ENCODE data around the gene DAB2. TPM values are rescaled to one million over a fixed set of nuclear protein-coding genes. Genes with fewer than 3 reads are reported as not detected.

The DAB2 gene
- total RNA-seq, 2 experiments from 2014 or later = not detected

DNA sequence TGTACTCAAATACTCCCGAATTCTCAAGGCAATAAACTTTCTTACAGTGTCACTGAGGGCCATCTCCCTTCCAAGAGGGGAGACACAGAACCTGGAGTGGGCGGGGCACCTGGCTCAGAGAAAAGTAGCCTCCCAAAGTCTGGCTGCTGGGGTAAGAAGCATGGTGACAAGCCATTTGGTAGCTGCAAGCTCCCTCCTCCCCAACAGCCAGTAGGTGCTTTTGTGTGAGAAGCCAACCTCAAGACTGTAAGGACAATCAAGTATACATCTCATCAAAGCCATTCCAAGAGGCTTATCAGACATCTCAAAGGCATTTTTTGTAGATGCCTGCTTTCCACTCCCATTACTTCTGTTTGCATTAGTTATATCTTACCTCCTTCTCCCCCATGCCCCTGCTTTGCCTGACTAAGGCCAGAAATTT is 1.4 kb downstream of the DAB2 start:
- ChIA-PET CTCF (interaction anchor here (1.5 to 1.6 kb wide), 2 partner anchors 48 to 125 kb away, joined by 4 to 5 read pairs; no protein-coding TSS in a partner anchor), POLR2A (no interaction called here)
- DNase-seq = no peak

DNA sequence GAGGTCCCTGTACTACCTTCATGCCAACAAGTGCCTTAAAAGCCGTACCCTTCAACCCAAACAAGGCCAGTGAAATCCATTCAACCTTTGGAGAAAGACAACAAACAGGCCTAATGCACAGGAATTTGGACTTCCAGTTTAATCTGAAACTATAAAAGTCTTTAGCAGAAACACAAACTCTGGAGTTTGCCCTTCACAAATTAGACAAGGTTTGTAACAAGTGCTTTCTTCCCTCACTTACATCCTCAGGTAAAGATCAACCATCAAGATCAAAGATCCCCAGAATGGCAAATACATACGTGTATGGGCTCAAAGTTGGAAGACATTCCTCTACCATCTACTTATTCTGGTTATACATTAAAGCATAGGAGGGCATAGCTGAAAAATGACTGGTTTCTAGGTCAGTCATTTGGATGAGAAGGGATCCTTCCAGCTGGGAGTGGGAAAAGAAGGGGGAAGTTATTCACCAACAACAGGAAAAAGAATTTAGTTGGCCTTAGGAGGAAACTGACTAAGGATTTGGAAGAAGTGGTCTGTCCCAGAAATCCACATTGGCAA is 2.0 kb downstream of the DAB2 start:
- DNase-seq = no peak
- H3K36me3 Mint-ChIP-seq (ENCODE audit: low read depth) = no peaks in the 10 kb centered on the region
- H3K9me3 Mint-ChIP-seq = no peaks in the 10 kb centered on the region
- H3K4me1 Mint-ChIP-seq = peaks cover 7% of the 10 kb centered on the region
- CTCF ChIA-PET = interaction anchor here (1.6 kb wide), 1 partner anchor 47 kb away, joined by 5 read pairs; no protein-coding TSS in a partner anchor
- POLR2A ChIA-PET = no interaction called here
- peaks cover 56% of the 10 kb centered on the region for H3K27me3 Mint-ChIP-seq
- H3K4me3 Mint-ChIP-seq = no peak overlapping the region
- H3K27ac Mint-ChIP-seq = no peak overlapping the region

More for the DNA sequence above, 1.4 kb downstream of the DAB2 start:
- Mint-ChIP-seq H3K27ac (no peak overlapping the region), H3K36me3 (ENCODE audit: low read depth) (no peaks in the 10 kb centered on the region), H3K4me1 (peaks cover 7% of the 10 kb centered on the region), H3K9me3 (no peaks in the 10 kb centered on the region), H3K27me3 (peaks cover 56% of the 10 kb centered on the region), H3K4me3 (no peak overlapping the region)

DNA sequence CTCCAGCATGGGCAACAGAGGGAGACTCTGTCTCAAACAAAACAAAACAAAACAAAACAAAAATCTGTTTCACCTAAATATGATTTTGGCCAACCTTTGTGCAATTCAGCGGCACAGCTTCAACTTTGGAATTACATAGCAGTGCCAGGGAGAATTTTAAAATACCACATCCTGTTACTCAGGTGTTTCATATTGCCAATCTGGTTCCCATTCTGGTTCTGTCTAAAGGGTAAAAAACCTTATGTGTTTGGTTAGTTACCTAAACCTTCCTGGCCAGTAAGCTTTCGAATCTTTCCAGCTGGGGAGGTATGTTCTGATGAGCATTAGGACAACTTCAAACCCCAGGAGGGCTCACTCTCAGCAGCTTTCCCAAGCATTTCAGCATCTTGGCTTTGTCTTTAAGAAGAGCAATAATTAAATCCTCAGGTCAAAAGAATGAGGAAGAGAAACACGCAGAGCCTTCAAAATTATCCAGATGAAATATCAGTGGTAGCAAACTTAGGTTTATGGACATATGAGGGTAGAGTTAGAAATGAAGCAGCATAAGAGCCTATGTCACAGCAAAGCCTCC is 2.7 kb downstream of the DAB2 start:
- no peak overlapping the region for H3K4me3 Mint-ChIP-seq
- H3K27me3 Mint-ChIP-seq = peaks cover 53% of the 10 kb centered on the region
- peaks cover 7% of the 10 kb centered on the region for H3K4me1 Mint-ChIP-seq
- POLR2A ChIA-PET = no interaction called here
- CTCF ChIA-PET = no interaction called here
- no peaks in the 10 kb centered on the region for H3K36me3 Mint-ChIP-seq (ENCODE audit: low read depth)
- DNase-seq = no peak
- H3K27ac Mint-ChIP-seq = no peak overlapping the region
- no peaks in the 10 kb centered on the region for H3K9me3 Mint-ChIP-seq

DNA sequence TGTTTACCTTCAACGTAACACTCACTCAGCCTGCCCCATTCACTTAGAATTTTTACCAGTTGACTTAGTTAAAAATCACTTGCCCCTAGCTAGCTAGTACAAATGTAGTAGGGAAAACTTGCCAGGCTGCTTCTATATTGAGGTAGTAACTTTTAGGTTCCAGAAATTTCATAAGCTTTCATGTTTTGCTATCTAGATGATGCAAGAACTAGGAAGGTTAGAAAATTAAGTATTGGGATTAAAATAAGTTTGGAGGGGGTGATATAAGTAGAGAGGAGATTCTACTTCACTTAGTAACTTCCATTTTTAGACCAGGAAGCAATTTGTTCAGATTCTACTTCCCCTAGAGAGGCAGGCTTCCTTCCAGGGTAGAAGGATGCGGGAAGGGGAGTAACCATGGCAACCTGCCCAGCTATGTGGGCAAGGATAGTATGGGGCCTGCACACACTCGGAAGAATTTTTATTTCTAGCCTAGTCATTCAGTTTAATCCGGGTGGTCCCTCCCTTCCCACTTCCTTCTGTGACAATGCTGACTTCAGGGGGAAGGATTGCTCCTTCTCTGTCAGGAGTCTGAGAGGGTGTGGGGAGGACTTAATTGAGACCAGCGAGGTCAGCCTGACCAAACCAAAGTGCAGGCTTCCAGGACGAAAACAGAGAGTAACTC is 4.2 kb downstream of the DAB2 start:
- Mint-ChIP-seq H3K36me3 (ENCODE audit: low read depth) (no peaks in the 10 kb centered on the region), H3K4me3 (no peak overlapping the region), H3K27me3 (peaks cover 46% of the 10 kb centered on the region), H3K4me1 (peaks cover 7% of the 10 kb centered on the region), H3K27ac (no peak overlapping the region), H3K9me3 (no peaks in the 10 kb centered on the region)
- ChIA-PET CTCF (no interaction called here), POLR2A (no interaction called here)
- DNase-seq = no peak

DNA sequence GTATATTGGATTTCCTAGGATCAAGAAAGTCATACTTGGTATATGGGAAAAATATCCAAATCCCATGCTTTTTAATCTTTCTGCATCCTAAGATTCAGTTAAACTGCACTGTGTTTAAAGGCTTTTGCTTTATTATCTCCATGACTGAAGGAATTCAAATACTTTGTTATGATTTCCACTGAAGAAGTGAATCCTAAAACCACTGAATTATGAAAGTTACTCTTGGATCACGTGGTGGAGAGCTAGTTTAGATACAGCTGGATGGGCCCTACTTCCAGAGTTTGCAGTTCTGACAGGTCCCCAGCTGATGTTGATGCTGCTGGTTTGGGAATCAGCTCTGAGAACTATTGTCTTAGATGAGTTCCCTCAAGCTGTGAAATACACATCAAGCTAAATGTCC is 5.0 kb downstream of the DAB2 start:
- no peak overlapping the region for H3K27ac Mint-ChIP-seq
- no peak overlapping the region for H3K4me3 Mint-ChIP-seq
- no peaks in the 10 kb centered on the region for H3K9me3 Mint-ChIP-seq
- ChIA-PET CTCF (no interaction called here), POLR2A (no interaction called here)
- peaks cover 2% of the 10 kb centered on the region for H3K4me1 Mint-ChIP-seq
- H3K36me3 Mint-ChIP-seq (ENCODE audit: low read depth) = no peaks in the 10 kb centered on the region
- DNase-seq = no peak
- peaks cover 38% of the 10 kb centered on the region for H3K27me3 Mint-ChIP-seq

DNA sequence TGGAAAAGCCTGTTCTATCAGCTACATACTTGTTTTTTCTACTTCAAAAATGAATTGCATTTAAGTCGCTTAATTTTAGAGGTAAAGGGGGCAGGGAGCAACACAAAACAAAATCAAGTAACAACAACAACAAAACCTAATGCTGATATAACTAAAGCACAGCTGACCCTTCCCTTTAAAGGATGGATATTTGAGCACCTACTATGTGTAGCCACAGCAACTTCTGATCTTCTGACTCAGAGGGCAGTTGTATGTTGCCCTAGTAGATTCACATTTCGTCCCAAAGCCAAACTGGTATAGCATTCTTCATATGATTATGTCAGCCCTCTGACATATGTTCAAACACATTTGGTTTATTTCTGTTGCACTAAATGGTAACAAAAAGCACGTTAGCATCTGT is 6.8 kb downstream of the DAB2 start:
- CTCF ChIA-PET = no interaction called here
- H3K27ac Mint-ChIP-seq = no peak overlapping the region
- H3K36me3 Mint-ChIP-seq (ENCODE audit: low read depth) = no peaks in the 10 kb centered on the region
- no peak overlapping the region for H3K4me3 Mint-ChIP-seq
- peaks cover 21% of the 10 kb centered on the region for H3K27me3 Mint-ChIP-seq
- no peaks in the 10 kb centered on the region for H3K4me1 Mint-ChIP-seq
- DNase-seq = no peak
- H3K9me3 Mint-ChIP-seq = no peaks in the 10 kb centered on the region
- POLR2A ChIA-PET = no interaction called here

DNA sequence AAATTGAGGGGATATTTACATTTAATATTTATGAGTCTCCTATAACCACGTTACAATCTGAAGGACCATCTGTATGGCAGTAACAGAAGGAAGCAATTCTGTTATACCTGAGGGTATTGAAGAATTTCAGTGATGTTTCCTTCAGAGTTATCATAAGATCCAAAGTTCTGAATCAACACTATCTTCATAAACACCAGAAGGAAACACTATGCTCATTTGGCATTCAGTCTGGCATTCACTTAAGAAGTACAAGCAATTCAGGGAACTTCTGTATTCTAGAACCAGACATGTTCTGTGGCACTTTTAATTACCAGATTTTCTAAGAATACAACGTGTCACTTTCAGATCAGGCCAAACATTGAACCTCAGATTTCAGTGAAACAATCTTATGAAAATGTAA is 9.6 kb downstream of the DAB2 start:
- Mint-ChIP-seq H3K4me1 (no peaks in the 10 kb centered on the region), H3K27ac (no peak overlapping the region), H3K36me3 (ENCODE audit: low read depth) (no peaks in the 10 kb centered on the region), H3K9me3 (no peaks in the 10 kb centered on the region), H3K4me3 (no peak overlapping the region), H3K27me3 (peaks cover 29% of the 10 kb centered on the region)
- POLR2A ChIA-PET = no interaction called here
- no peak for DNase-seq
- CTCF ChIA-PET = interaction anchor here (1.5 kb wide), 1 partner anchor 10 kb away, joined by 7 read pairs; the partner anchor contains the start of gene DAB2

DNA sequence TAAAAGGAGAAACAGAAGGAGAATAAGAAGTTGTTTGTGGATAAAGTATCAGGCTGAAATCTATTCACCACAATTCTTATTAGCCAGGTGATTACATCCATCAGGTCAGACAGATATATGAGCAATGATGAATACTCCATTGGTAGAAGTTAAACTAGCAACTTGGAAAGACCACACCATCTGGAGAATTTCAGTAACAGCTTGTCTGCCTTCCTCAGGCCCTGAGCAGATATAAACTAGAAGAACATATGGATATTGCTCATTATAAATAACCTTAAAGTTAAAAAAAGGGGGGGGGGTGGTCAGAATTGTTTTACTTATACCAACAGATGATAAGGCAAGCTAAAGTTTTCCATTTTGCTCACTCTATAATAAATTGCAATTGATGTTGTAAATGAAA is 10.4 kb downstream of the DAB2 start:
- H3K27me3 Mint-ChIP-seq = peaks cover 31% of the 10 kb centered on the region
- POLR2A ChIA-PET = no interaction called here
- CTCF ChIA-PET = no interaction called here
- no peaks in the 10 kb centered on the region for H3K4me1 Mint-ChIP-seq
- no peaks in the 10 kb centered on the region for H3K9me3 Mint-ChIP-seq
- no peak for DNase-seq
- H3K36me3 Mint-ChIP-seq (ENCODE audit: low read depth) = no peaks in the 10 kb centered on the region
- H3K27ac Mint-ChIP-seq = no peak overlapping the region
- no peak overlapping the region for H3K4me3 Mint-ChIP-seq

DNA sequence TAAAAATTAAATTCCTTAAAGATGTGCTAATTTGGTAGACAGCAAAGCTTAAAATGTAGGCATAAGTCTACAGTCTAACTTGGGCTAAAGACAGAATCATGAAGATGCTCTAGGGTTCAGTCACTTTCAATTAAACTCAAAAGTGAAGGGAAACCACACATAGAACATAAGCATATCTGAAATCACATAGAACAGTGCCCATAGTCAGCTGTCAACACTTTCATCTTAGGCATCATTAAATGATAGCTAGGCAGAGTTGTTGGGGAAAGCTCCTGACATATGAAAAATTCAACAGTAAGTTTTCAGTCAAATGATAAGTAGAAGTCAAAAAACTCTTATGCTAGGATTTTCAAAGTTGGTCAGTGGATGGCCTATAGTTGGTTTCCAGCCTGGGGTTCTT is 11.0 kb downstream of the DAB2 start:
- Mint-ChIP-seq H3K9me3 (no peaks in the 10 kb centered on the region), H3K4me3 (no peak overlapping the region), H3K4me1 (no peaks in the 10 kb centered on the region), H3K36me3 (ENCODE audit: low read depth) (no peaks in the 10 kb centered on the region), H3K27ac (no peak overlapping the region), H3K27me3 (peaks cover 28% of the 10 kb centered on the region)
- CTCF ChIA-PET = no interaction called here
- no peak for DNase-seq
- POLR2A ChIA-PET = no interaction called here

DNA sequence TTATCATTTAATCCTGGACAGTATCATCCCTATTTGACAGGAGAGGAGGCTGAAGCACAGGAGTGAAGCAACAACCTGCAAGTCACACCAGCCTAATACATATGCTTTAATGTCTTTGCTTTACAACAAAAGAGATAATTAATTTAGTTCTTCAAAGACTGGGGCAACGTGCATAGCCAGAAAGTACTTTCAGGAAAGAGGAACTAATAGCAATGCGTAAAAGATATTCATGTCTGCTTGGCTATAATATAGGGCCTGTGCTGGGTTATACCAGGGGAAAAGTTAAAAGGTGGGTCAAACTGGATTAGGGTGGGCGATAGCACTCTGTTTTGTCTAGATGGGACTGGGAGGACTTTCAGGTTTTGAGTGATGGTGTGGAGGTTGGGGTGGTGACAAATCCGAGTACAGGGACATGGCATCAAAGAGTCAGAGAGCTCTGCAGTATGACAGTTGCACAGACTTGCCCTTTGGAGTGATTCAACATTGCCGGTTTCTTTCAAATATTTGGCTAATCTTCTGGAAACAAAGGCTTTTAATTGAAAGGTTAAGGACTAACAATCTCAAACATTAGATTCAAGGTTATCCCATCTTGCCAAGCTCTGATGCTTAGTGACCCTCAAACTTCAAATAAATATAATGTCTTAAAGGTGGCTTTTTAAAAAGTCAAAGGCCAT is 11.9 kb downstream of the DAB2 start:
- CTCF ChIA-PET = no interaction called here
- Mint-ChIP-seq H3K27ac (no peak overlapping the region), H3K4me3 (no peak overlapping the region), H3K9me3 (no peaks in the 10 kb centered on the region), H3K4me1 (no peaks in the 10 kb centered on the region), H3K36me3 (ENCODE audit: low read depth) (no peaks in the 10 kb centered on the region), H3K27me3 (peaks cover 28% of the 10 kb centered on the region)
- DNase-seq = no peak
- POLR2A ChIA-PET = no interaction called here

DNA sequence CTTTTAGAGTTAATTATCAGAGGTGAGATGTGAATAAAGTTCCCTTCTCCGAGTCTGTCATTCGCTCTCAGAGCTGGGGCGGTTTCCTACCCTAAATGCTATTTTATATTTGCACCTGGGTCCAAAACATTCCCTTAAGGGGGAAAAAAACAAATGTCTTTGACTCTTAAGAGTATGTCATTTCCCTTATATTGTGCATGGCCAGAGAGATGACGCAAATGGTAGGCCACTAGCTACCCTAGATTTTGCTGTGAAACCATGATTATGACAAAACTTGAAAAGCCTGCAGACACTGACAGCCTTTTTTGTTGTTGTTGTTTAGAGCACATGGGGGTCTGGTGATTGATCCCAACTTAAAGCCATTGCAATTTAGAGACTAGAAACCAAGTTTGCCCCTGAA is 12.8 kb downstream of the DAB2 start:
- Mint-ChIP-seq H3K4me3 (no peak overlapping the region), H3K27ac (no peak overlapping the region), H3K4me1 (no peaks in the 10 kb centered on the region), H3K9me3 (no peaks in the 10 kb centered on the region), H3K27me3 (peaks cover 25% of the 10 kb centered on the region), H3K36me3 (ENCODE audit: low read depth) (no peaks in the 10 kb centered on the region)
- ChIA-PET POLR2A (no interaction called here), CTCF (no interaction called here)
- DNase-seq = no peak

DNA sequence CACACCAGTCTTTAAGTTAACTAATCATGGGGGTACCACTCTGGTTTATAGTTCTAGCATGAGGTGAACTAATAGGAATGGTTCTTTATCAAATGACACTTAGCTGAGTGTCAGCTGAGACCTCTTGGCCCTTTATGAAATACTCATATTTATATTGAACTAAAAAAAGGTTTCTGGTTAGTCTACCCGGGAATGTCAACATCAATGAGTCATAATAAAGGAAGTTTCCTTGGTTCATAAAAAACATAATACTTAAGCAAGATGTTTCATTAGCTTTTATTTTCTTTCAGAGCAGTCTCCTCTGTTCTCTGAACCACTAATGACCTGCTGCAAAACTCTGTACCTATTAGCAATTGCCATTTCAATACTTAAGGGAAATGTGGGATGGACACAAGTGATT is 13.7 kb downstream of the DAB2 start:
- peaks cover 23% of the 10 kb centered on the region for H3K27me3 Mint-ChIP-seq
- DNase-seq = no peak
- H3K4me3 Mint-ChIP-seq = no peak overlapping the region
- H3K27ac Mint-ChIP-seq = no peak overlapping the region
- POLR2A ChIA-PET = no interaction called here
- no peaks in the 10 kb centered on the region for H3K36me3 Mint-ChIP-seq (ENCODE audit: low read depth)
- no peaks in the 10 kb centered on the region for H3K4me1 Mint-ChIP-seq
- H3K9me3 Mint-ChIP-seq = no peaks in the 10 kb centered on the region
- CTCF ChIA-PET = no interaction called here

DNA sequence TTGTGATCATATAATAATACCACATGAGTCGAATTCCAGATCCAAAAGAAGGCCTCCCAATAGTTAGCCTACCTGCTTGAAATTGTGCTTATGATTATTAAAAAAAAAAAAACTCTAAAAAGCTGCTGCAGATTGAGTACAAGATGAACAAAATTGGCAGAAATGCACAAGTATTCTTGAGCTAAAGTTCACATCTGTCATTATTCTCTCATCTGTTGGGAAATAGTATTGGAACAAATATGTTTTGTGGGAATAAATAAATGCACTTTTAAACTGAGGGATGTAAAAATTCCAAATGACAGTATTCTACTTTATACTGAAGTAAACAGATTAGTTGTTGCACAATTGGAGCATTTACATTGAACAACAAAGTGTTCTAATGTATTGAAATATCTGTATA is 15.7 kb downstream of the DAB2 start:
- POLR2A ChIA-PET = no interaction called here
- CTCF ChIA-PET = no interaction called here
- no peaks in the 10 kb centered on the region for H3K4me1 Mint-ChIP-seq
- no peaks in the 10 kb centered on the region for H3K9me3 Mint-ChIP-seq
- H3K27ac Mint-ChIP-seq = no peak overlapping the region
- no peaks in the 10 kb centered on the region for H3K36me3 Mint-ChIP-seq (ENCODE audit: low read depth)
- DNase-seq = no peak
- H3K27me3 Mint-ChIP-seq = peaks cover 19% of the 10 kb centered on the region
- no peak overlapping the region for H3K4me3 Mint-ChIP-seq
